Hepatocyte (in vitro differentiated cells): Measurements from ENCODE around the gene CAD. TPM values are rescaled to one million over a fixed set of nuclear protein-coding genes. Genes with fewer than 3 reads are reported as not detected.

Experiments used
- DNase-seq: peaks from one replicate; pipeline ENCODE4 v3.0.0-alpha.2; 2016; ENCODE audit warnings: low spot score
- H2AFZ ChIP-seq: fragments of 200-600 bp; sonication (generic); 2 replicates; pipeline ENCODE4 v1.6.0; 2016; ENCODE audit warnings: antibody characterized with exemption, mild to moderate bottlenecking
- H3K27ac ChIP-seq: fragments of 200-600 bp; sonication (generic); 2 replicates; pipeline ENCODE4 v1.5.1; 2016; ENCODE audit warnings: mild to moderate bottlenecking
- H3K27me3 ChIP-seq: fragments of 200-600 bp; sonication (generic); 2 replicates; pipeline ENCODE4 v1.6.1; 2016
- H3K36me3 ChIP-seq: fragments of 200-600 bp; sonication (generic); replicated peaks from 2 replicates; pipeline ENCODE4 v1.5.1; 2016; ENCODE audit warnings: low read depth; ENCODE audit not compliant: insufficient read depth
- H3K4me1 ChIP-seq: fragments of 200-600 bp; sonication (generic); 2 replicates; pipeline ENCODE4 v1.5.1; 2016; ENCODE audit warnings: mild to moderate bottlenecking, moderate library complexity; ENCODE audit not compliant: insufficient read depth
- H3K4me2 ChIP-seq: fragments of 200-600 bp; sonication (generic); 2 replicates; pipeline ENCODE4 v1.6.0; 2016
- H3K4me3 ChIP-seq: fragments of 200-600 bp; sonication (generic); 2 replicates; pipeline ENCODE4 v1.5.1; 2016; ENCODE audit warnings: mild to moderate bottlenecking
- H3K79me2 ChIP-seq: fragments of 200-600 bp; sonication (generic); 2 replicates; pipeline ENCODE4 v1.6.0; 2017; ENCODE audit warnings: mild to moderate bottlenecking
- H3K9me2 ChIP-seq: fragments of 200-600 bp; sonication (generic); replicated peaks from 2 replicates; pipeline ENCODE4 v1.6.0; 2017; ENCODE audit warnings: mild to moderate bottlenecking; ENCODE audit not compliant: insufficient read depth
- H3K9me3 ChIP-seq: fragments of 200-600 bp; sonication (generic); 2 replicates; pipeline ENCODE4 v1.5.1; 2016; ENCODE audit warnings: low read depth, mild to moderate bottlenecking
- H4K20me1 ChIP-seq: fragments of 200-600 bp; sonication (generic); 2 replicates; pipeline ENCODE4 v1.6.0; 2016; ENCODE audit warnings: mild to moderate bottlenecking; ENCODE audit not compliant: insufficient read depth, poor library complexity, severe bottlenecking
- EZH2 ChIP-seq: fragments of 200-600 bp; sonication (generic); IDR thresholded peaks from 2 replicates; pipeline ENCODE4 v1.6.1; 2016; ENCODE audit warnings: antibody characterized with exemption, mild to moderate bottlenecking, borderline replicate concordance
- EZH2phosphoT487 ChIP-seq: fragments of 200-600 bp; sonication (generic); IDR thresholded peaks from one replicate; pipeline ENCODE4 v1.6.1; 2018; ENCODE audit warnings: antibody characterized with exemption, mild to moderate bottlenecking, low read depth, moderate library complexity; ENCODE audit not compliant: unreplicated experiment, severe bottlenecking
- WGBS: methylation state at CpG from one replicate; pipeline ENCODE4 v1.1.6; 2016; ENCODE audit warnings: low lambda C conversion rate; ENCODE audit errors: missing lambda C conversion rate; 5-methylcytosine and 5-hydroxymethylcytosine counted together
- polyA plus RNA-seq: library from polyadenylated mRNA; unstranded; fragments of >200 nt; fragmentation: Nextera tagmentation; extraction: Ambion mirVana; gene quantifications from 2 replicates; pipeline ENCODE4 v1.2.1, GENCODE V29; 2016
- total RNA-seq: library from RNA; depleted of rRNA; stranded (reverse); fragments of >200 nt; gene quantifications from 2 replicates; pipeline ENCODE4 v1.2.3, GENCODE V29; 2014
- TF ChIP-seq, protein P1 (sequence below): fragments of 200-600 bp; sonication (generic); IDR thresholded peaks from 2 replicates; pipeline ENCODE4 v1.5.1; 2016; ENCODE audit warnings: antibody characterized with exemption, mild to moderate bottlenecking; ENCODE audit not compliant: poor library complexity

The CAD gene
- total and polyA plus RNA-seq, 2 experiments from 2014 or later: 16.6 to 20.7 TPM

- no peak overlapping the region for H2AFZ ChIP-seq
- no peaks in the 10 kb centered on the region for H3K4me1 ChIP-seq
Measured at GRCh38 chr2:27249159-27249890, 32.2 kb downstream of the CAD start.

GRCh38 chr2:27249891-27250651, 32.9 kb downstream of the CAD start:
- Histone ChIP-seq H2AFZ (no peak overlapping the region), H3K9me3 (no peaks in the 10 kb centered on the region), H3K36me3 (no peaks in the 10 kb centered on the region), H3K27ac (no peak overlapping the region), H3K27me3 (peaks cover 20% of the 10 kb centered on the region), H3K4me1 (no peaks in the 10 kb centered on the region), H3K4me2 (no peak overlapping the region), H4K20me1 (no peaks in the 10 kb centered on the region), H3K79me2 (no peaks in the 10 kb centered on the region), H3K9me2 (no peaks in the 10 kb centered on the region), H3K4me3 (no peak overlapping the region)
- DNase-seq: peak; percentile 69
- 22% methylated on average over 20 of the region's 22 CpGs for WGBS
- TF ChIP-seq EZH2phosphoT487: no peak
- TF ChIP-seq, protein P1, sequence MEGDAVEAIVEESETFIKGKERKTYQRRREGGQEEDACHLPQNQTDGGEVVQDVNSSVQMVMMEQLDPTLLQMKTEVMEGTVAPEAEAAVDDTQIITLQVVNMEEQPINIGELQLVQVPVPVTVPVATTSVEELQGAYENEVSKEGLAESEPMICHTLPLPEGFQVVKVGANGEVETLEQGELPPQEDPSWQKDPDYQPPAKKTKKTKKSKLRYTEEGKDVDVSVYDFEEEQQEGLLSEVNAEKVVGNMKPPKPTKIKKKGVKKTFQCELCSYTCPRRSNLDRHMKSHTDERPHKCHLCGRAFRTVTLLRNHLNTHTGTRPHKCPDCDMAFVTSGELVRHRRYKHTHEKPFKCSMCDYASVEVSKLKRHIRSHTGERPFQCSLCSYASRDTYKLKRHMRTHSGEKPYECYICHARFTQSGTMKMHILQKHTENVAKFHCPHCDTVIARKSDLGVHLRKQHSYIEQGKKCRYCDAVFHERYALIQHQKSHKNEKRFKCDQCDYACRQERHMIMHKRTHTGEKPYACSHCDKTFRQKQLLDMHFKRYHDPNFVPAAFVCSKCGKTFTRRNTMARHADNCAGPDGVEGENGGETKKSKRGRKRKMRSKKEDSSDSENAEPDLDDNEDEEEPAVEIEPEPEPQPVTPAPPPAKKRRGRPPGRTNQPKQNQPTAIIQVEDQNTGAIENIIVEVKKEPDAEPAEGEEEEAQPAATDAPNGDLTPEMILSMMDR: peak; percentile 61

More at GRCh38 chr2:27249159-27249890, 32.2 kb downstream of the CAD start:
- H3K9me2 ChIP-seq: no peaks in the 10 kb centered on the region
- no peak overlapping the region for H3K27ac ChIP-seq
- TF ChIP-seq, protein P1: no peak
- TF ChIP-seq EZH2 (no peak), EZH2phosphoT487 (no peak)
- no peak overlapping the region for H3K4me2 ChIP-seq
- H3K79me2 ChIP-seq: no peaks in the 10 kb centered on the region
- DNase-seq: no peak
- H3K27me3 ChIP-seq: peaks cover 18% of the 10 kb centered on the region
- no peaks in the 10 kb centered on the region for H4K20me1 ChIP-seq
- WGBS: 70% methylated on average over 12 of the region's 12 CpGs
- H3K36me3 ChIP-seq: no peaks in the 10 kb centered on the region
- no peaks in the 10 kb centered on the region for H3K9me3 ChIP-seq
- no peak overlapping the region for H3K4me3 ChIP-seq

DNA sequence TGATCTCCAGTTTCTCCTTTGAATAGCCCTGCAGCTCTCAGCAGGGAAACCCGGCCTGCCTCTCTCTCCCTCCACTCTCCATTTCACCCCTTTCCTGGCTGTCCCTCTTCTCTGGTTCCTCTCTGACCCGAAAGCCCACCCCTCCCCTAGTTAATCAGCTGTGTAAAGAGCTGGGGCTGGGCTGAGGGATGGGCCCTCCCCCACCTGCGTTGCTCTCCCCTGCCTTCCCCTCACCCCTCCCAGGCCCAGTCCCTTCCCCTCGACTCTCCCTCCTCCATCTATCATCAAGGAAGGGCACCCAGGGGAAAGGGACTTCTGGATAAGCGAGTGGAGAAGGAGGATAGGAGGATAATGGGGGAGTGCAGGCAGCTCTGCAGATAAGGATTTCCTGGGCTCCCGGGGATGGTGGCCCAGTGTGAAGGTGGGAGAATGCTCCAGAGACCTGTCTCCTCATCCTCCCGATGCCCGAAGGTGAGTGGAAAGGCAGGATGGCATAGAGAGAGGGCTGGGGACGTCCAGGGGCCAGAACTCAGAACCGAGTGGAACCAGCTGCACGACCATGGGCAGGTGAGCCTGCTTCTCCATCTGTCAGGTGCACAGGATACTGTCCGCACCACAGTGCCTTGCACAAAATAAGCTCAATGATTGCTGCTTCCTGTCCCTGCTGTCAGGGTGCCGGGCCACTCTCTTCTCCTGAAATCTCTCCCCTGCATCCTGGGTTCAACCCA, 33.6 kb downstream of the CAD start:
- Histone ChIP-seq H2AFZ (no peak overlapping the region), H3K27ac (no peak overlapping the region), H3K4me2 (no peak overlapping the region), H3K4me1 (no peaks in the 10 kb centered on the region), H3K79me2 (no peaks in the 10 kb centered on the region), H3K9me2 (no peaks in the 10 kb centered on the region), H3K9me3 (no peaks in the 10 kb centered on the region), H4K20me1 (no peaks in the 10 kb centered on the region), H3K4me3 (no peak overlapping the region), H3K36me3 (no peaks in the 10 kb centered on the region), H3K27me3 (peaks cover 28% of the 10 kb centered on the region)
- TF ChIP-seq, protein P1: no peak
- TF ChIP-seq EZH2: no peak
- no peak for TF ChIP-seq EZH2phosphoT487
- WGBS: 67% methylated on average over 12 of the region's 13 CpGs
- DNase-seq: no peak
